ENCODE data around the gene PRRC2B.

DNA sequence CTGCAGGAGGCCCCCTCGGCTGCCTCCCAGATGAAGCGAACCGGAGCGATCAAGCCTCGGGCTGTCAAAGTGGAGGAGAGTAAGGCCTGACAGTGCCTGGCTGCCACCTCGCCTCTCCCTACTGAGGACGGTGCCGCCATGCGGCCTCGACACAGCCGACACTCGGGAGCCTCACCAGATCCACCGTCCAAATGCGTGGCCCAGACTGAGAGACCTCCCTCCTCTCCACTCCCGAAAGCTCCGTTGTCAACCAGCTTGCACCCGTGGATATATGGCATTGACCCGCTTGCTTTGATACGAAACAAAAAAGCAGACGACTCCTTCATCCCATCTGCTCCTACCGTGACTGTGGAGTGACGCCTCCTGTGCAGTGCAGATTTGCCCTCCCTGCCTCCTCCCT lies 101.9 kb downstream of the PRRC2B start:
- TF ChIP-seq, protein P1, sequence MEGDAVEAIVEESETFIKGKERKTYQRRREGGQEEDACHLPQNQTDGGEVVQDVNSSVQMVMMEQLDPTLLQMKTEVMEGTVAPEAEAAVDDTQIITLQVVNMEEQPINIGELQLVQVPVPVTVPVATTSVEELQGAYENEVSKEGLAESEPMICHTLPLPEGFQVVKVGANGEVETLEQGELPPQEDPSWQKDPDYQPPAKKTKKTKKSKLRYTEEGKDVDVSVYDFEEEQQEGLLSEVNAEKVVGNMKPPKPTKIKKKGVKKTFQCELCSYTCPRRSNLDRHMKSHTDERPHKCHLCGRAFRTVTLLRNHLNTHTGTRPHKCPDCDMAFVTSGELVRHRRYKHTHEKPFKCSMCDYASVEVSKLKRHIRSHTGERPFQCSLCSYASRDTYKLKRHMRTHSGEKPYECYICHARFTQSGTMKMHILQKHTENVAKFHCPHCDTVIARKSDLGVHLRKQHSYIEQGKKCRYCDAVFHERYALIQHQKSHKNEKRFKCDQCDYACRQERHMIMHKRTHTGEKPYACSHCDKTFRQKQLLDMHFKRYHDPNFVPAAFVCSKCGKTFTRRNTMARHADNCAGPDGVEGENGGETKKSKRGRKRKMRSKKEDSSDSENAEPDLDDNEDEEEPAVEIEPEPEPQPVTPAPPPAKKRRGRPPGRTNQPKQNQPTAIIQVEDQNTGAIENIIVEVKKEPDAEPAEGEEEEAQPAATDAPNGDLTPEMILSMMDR (IDR thresholded peaks at IDR 0.05): no peak
- no peak for TF ChIP-seq POLR2A (IDR thresholded peaks at IDR 0.05)
